Colonic mucosa (tissue), 4 donors: ENCODE results near the gene THSD7A. TPM values are rescaled to one million over a fixed set of nuclear protein-coding genes. Genes with fewer than 3 reads are reported as not detected.
A peak's percentile ranks its signal among the peaks of the same experiment; 100 is the strongest.

Experiments used
- DNase-seq: peaks from one replicate; pipeline ENCODE4 v3.0.0-alpha.2; 2020
- H3K27ac ChIP-seq: fragments of 200-600 bp; one replicate; pipeline ENCODE4 v1.8.0; 2021
- H3K27me3 ChIP-seq: fragments of 200-600 bp; one replicate; pipeline ENCODE4 v1.8.0; 2021
- H3K36me3 ChIP-seq: fragments of 200-600 bp; one replicate; pipeline ENCODE4 v1.8.0; 2021
- H3K4me1 ChIP-seq: fragments of 200-600 bp; one replicate; pipeline ENCODE4 v1.8.0; 2021; ENCODE audit warnings: mild to moderate bottlenecking
- H3K4me3 ChIP-seq: fragments of 200-600 bp; one replicate; pipeline ENCODE4 v1.8.0; 2021
- H3K9ac ChIP-seq, 2 donors: one replicate each; pipeline ENCODE4 v1.7.0; 2013; ENCODE audit warnings: control low read depth in 2 of 2, low read depth in 2 of 2, low read length in 2 of 2
- H3K9me3 ChIP-seq: fragments of 200-600 bp; one replicate; pipeline ENCODE4 v1.8.0; 2021
- CTCF ChIP-seq: fragments of 200-600 bp; IDR thresholded peaks from one replicate; pipeline ENCODE4 v1.8.0; 2022; ENCODE audit warnings: antibody characterized with exemption, mild to moderate bottlenecking
- intact Hi-C: fragments of 100-400 bp; cut with DNase I; formaldehyde crosslinking; loops from one replicate; pipeline ENCODE4 v1.14.1; 2022
- total RNA-seq, 2 donors: library from RNA; stranded (reverse); fragmentation: NEBNext Ultra II Directional in 1 of 2; extraction: Animal tissue kit (Norgen Biotek cat#: 25700) in 1 of 2; gene quantifications; one replicate each; pipeline ENCODE4 v1.2.1, GENCODE V29; 2021
- donor health status: healthy.
- donor health status: DM: no; HTN: no; CAD: no.
- donor health status: DM: no; HTN: no; CAD: no.

Gene THSD7A
- total RNA-seq, 2 donors from 2014 or later = 2.1 to 2.3 TPM

- Histone ChIP-seq H3K36me3 (no peaks in the 10 kb centered on the region), H3K27ac (no peak overlapping the region), H3K4me3 (no peak overlapping the region), H3K4me1 (no peaks in the 10 kb centered on the region), H3K9ac (no peak overlapping the region), H3K27me3 (no peaks in the 10 kb centered on the region), H3K9me3 (no peaks in the 10 kb centered on the region)
- intact Hi-C loops = no loop called here
- DNase-seq = no peak
- no peak for TF ChIP-seq CTCF
Observed at GRCh38 chr7:11404355-11404754, 427.6 kb downstream of the THSD7A start.

GRCh38 chr7:11403781-11404180, 428.2 kb downstream of the THSD7A start:
- no peak overlapping the region for H3K4me3 ChIP-seq
- no peaks in the 10 kb centered on the region for H3K27me3 ChIP-seq
- intact Hi-C loops = no loop called here
- DNase-seq = no peak
- no peaks in the 10 kb centered on the region for H3K9me3 ChIP-seq
- H3K27ac ChIP-seq = no peak overlapping the region
- TF ChIP-seq CTCF = no peak
- no peak overlapping the region for H3K9ac ChIP-seq
- no peaks in the 10 kb centered on the region for H3K36me3 ChIP-seq
- H3K4me1 ChIP-seq = no peaks in the 10 kb centered on the region

GRCh38 chr7:11394438-11394837, 437.6 kb downstream of the THSD7A start:
- H3K27ac ChIP-seq = no peak overlapping the region
- no peaks in the 10 kb centered on the region for H3K36me3 ChIP-seq
- TF ChIP-seq CTCF = no peak
- intact Hi-C loops = no loop called here
- no peak overlapping the region for H3K4me3 ChIP-seq
- no peaks in the 10 kb centered on the region for H3K27me3 ChIP-seq
- no peaks in the 10 kb centered on the region for H3K9me3 ChIP-seq
- DNase-seq = peak; percentile 21
- H3K4me1 ChIP-seq = no peaks in the 10 kb centered on the region
- H3K9ac ChIP-seq = no peak overlapping the region

GRCh38 chr7:11379641-11380040, 452.4 kb downstream of the THSD7A start:
- intact Hi-C loops = no loop called here
- Histone ChIP-seq H3K27me3 (no peaks in the 10 kb centered on the region), H3K27ac (no peak overlapping the region), H3K9me3 (no peaks in the 10 kb centered on the region), H3K4me1 (no peaks in the 10 kb centered on the region), H3K9ac (no peak overlapping the region), H3K36me3 (no peaks in the 10 kb centered on the region), H3K4me3 (no peak overlapping the region)
- TF ChIP-seq CTCF = no peak
- DNase-seq = no peak

- H3K36me3 ChIP-seq = no peaks in the 10 kb centered on the region
- intact Hi-C loops = no loop called here
- no peaks in the 10 kb centered on the region for H3K4me1 ChIP-seq
- no peaks in the 10 kb centered on the region for H3K27me3 ChIP-seq
- no peaks in the 10 kb centered on the region for H3K9me3 ChIP-seq
- no peak overlapping the region for H3K27ac ChIP-seq
- TF ChIP-seq CTCF = no peak
- H3K4me3 ChIP-seq = no peak overlapping the region
- no peak for DNase-seq
- H3K9ac ChIP-seq = no peak overlapping the region
Observed at GRCh38 chr7:11376529-11376928, 455.5 kb downstream of the THSD7A start.

GRCh38 chr7:11374629-11375028, 457.4 kb downstream of the THSD7A start:
- no peak for DNase-seq
- no peak for TF ChIP-seq CTCF
- Histone ChIP-seq H3K9me3 (no peaks in the 10 kb centered on the region), H3K4me3 (no peak overlapping the region), H3K27me3 (no peaks in the 10 kb centered on the region), H3K36me3 (no peaks in the 10 kb centered on the region), H3K4me1 (no peaks in the 10 kb centered on the region), H3K27ac (no peak overlapping the region), H3K9ac (no peak overlapping the region)
- intact Hi-C loops = no loop called here
